ENCODE data around the gene CHKA. TPM values are rescaled to one million over a fixed set of nuclear protein-coding genes. Genes with fewer than 3 reads are reported as not detected.
"Not testable (repeated sequence)": the region's sequence is repeated elsewhere in the genome, so short reads cannot be mapped to it uniquely, and the experiment has no call there.

The CHKA gene
- polyA plus RNA-seq, 3 donors, result 30.4 to 33.2 (median 32.8) TPM

DNA sequence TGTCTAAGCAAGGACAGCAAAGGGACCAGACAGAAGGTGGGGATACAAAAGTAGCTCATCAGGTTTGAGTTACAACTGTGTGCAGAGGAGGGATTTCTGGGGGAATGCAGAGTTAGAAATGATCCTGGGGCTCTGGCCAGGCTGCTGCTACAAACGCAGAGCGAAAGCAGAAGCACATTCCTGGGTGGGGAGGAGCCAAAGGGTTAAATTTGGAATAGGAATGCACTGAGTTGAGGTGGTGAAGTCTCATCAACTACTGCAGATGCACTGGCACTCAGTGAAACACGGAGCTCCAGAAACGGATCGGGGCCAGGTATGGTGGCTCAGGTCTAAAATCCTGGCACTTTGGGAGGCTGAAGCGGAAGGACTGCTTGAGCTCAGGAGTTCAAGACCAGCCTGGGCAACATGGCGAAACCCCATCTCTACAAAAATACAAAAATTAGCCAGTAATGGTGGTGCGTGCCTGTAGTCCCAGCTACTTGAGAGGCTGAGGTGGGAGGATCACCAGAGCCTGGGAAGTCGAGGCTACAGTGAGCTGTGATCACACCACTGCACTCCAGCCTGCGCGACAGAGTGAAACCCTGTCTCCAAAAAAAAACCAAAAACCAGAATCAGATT is 3.2 kb downstream of the CHKA start:
- no peak for DNase-seq (ENCODE audit: low read depth in 3 of 3, low spot score in 2 of 3)

GRCh38 chr11:68116974-68117373 is 4.2 kb downstream of the CHKA start:
- no peak for DNase-seq (ENCODE audit: low read depth in 3 of 3, low spot score in 2 of 3)

- no peak for DNase-seq (ENCODE audit: low read depth in 3 of 3, low spot score in 2 of 3)
Measured at GRCh38 chr11:68116126-68116525, 5.1 kb downstream of the CHKA start.

DNA sequence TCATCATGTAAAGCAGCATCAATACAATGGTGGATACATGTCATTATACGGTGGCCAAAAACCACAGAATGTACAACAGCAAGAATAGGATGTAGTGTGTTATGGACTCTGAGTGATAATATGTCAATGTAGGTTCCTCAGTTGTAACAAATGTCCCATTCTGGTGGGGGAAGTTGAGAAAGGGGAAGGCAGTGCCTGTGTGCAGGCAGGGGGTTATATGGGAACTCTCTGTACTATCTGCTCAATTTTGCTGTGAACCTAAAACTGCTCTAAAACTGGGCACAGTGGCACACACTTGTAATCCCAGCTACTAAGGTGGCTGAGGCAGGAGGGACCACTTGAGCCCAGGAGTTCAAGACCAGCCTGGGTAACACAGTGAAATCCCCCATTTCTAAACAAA is 5.9 kb downstream of the CHKA start:
- DNase-seq (ENCODE audit: low read depth in 3 of 3, low spot score in 2 of 3), result no peak

DNA sequence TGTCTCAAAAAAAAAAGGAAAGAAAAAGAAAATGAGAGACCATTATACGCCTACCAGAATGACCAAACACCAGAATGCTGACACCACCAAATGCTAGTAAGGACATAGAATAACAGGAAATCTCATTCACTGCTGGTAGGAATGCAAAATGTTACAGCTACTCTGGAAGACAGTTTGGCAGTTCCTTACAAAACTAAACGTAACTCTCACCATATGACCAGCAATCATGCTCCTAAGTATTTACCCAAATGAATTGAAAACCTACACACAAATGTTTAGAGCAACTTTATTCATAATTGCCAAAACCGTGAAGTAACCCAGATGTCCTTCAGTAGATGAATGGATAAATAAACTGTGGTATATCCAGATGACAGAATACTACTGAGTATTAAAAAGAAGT is 7.2 kb downstream of the CHKA start:
- no peak for DNase-seq (ENCODE audit: low read depth in 3 of 3, low spot score in 2 of 3)

GRCh38 chr11:68107689-68108088 is 13.5 kb downstream of the CHKA start:
- DNase-seq (ENCODE audit: low read depth in 3 of 3, low spot score in 2 of 3), result no peak

- DNase-seq (ENCODE audit: low read depth in 3 of 3, low spot score in 2 of 3), result no peak
Measured at GRCh38 chr11:68106165-68106940, 14.8 kb downstream of the CHKA start.

- no peak for DNase-seq (ENCODE audit: low read depth in 3 of 3, low spot score in 2 of 3)
Measured at GRCh38 chr11:68099474-68100405, 21.4 kb downstream of the CHKA start.

GRCh38 chr11:68099057-68099456 is 22.1 kb downstream of the CHKA start:
- no peak for DNase-seq (ENCODE audit: low read depth in 3 of 3, low spot score in 2 of 3)

GRCh38 chr11:68096962-68097361 is 24.2 kb downstream of the CHKA start:
- no peak for DNase-seq (ENCODE audit: low read depth in 3 of 3, low spot score in 2 of 3)

GRCh38 chr11:68093565-68093964 is 27.6 kb downstream of the CHKA start:
- DNase-seq (ENCODE audit: low read depth in 3 of 3, low spot score in 2 of 3), result no peak

- not testable (repeated sequence) for DNase-seq (ENCODE audit: low read depth in 3 of 3, low spot score in 2 of 3)
Measured at GRCh38 chr11:68092946-68093345, 28.2 kb downstream of the CHKA start.

- DNase-seq (ENCODE audit: low read depth in 3 of 3, low spot score in 2 of 3), result no peak
Measured at GRCh38 chr11:68092411-68092810, 28.8 kb downstream of the CHKA start.

- DNase-seq (ENCODE audit: low read depth in 3 of 3, low spot score in 2 of 3), result no peak
Measured at GRCh38 chr11:68090706-68091105, 30.5 kb downstream of the CHKA start.

DNA sequence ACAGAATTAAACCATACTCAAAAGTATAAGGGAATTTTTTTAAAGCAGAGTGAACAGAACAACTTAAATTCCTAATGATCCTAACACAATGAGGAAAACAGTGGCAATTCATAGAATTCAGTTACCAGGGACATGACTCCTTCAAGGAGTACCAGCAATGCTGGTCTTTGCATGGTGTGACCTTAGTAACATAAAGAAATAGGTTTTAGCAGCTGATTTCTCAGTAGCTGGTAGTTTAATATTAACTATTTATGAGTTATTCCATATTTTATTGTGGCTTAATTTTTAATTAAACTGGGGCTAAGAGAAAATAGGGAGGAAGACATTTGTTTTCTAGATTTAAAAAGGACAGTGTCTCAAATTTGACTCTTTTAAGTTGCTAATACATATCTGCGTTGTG is 30.9 kb downstream of the CHKA start:
- DNase-seq (ENCODE audit: low read depth in 3 of 3, low spot score in 2 of 3), result no peak

DNA sequence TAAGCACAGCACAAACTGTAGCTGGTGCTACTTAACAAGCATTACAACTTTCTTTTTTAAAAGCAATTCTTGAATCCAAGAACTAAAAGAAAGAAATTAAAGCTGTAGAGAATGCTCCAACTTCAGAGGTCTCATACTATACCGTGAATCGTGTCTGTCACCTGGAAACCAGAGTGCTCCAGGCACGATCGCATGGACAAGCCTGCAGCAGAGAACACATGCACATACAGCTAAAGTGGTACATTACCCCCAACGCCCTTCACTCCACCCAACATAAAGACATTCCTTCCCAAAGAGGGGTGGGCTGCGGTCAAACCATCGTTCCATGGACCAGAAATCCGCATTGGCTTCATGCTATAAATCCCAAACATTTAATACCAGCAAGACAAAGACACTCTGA is 31.5 kb downstream of the CHKA start:
- DNase-seq (ENCODE audit: low read depth in 3 of 3, low spot score in 2 of 3), result no peak

- DNase-seq (ENCODE audit: low read depth in 3 of 3, low spot score in 2 of 3), result no peak
Measured at GRCh38 chr11:68083517-68083916, 37.7 kb downstream of the CHKA start.

DNA sequence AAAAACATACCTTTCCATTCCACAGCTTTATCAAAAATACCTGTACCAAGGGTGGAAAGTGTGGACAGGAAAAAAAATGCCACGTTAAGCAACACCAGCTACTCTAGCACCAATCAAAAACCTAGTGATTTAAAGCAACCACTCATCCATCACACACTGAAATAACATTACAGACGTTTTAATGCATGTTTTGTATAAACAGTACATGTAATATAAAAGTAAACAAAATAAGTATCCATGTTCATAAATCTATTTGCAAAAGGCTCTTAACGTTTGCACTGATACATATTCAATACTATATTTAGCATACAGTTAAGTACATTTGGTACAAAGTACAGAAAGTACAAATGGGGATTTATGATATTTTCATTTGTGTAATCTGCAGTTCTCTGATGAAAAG is 38.7 kb downstream of the CHKA start:
- DNase-seq (ENCODE audit: low read depth in 3 of 3, low spot score in 2 of 3), result no peak

DNA sequence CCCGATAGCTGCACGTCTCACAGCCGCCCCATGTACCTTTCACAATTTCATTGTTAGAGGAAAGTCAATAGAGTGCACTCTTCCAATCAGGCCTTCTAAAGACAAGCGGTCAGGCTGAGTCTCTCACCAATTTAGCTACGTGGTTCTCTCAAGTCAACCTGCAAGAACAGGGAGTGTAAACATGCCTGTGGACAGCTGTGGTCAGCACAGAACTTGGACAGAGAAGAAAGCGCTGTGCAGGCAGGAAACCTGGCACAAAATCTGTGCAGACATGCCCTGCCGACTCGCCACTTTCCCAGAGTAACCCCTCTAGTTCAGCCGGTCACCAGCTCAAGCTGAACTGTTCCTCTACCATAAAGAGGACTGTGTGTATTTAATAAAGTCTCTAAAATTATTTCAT is 39.5 kb downstream of the CHKA start:
- DNase-seq (ENCODE audit: low read depth in 3 of 3, low spot score in 2 of 3), result no peak

DNA sequence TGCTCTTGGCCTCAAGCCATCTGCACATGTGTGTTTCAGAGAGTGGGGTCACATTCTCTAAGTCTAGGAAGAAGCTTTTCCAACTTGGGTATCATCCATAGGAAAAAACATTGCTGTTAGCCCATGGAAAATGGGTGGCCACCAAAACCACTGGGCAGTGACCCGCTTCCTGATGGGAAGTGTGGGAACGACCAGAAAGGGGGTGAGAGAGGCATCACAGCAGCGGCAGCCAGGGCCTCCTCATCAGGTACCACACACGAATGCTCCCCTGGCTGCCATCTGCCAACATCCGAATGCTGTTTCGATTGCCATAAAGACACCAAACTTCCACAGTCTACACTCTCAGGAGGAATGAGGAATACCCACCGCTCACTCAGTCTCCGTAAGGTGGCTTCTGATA is 40.3 kb downstream of the CHKA start:
- DNase-seq (ENCODE audit: low read depth in 3 of 3, low spot score in 2 of 3), result no peak
